H1 (cell line): Measurements from ENCODE around the gene DSCAM. TPM values are rescaled to one million over a fixed set of nuclear protein-coding genes. Genes with fewer than 3 reads are reported as not detected.

Experiments used
- CTCF ChIA-PET: fragments of 300-600 bp; sonication (Branson Sonifier 250); formaldehyde crosslinking; loops from one replicate; lab custom pipeline; 2021; ENCODE audit not compliant: partially characterized antibody; lab: Charles Lee
- POLR2A ChIA-PET: fragments of 300-600 bp; sonication (Branson Sonifier 250); formaldehyde crosslinking; loops from one replicate; lab custom pipeline; 2021; ENCODE audit warnings: inconsistent platforms; ENCODE audit not compliant: partially characterized antibody; lab: Charles Lee
- DNase-seq, 2 experiments: peaks; one replicate each; pipeline versions ENCODE4 v3.0.0 to v3.0.0-alpha.2; 2010 to 2022; ENCODE audit warnings: low spot score in 2 of 2, low read depth in 1 of 2, mixed read lengths in 1 of 2
- FAIRE-seq: peaks from 2 replicates; lab custom pipeline; 2011; peaks lifted over from hg19 to GRCh38; lab: Jason Lieb, UNC
- H2AFZ ChIP-seq: 2 replicates; pipeline ENCODE4 v1.8.1; 2012; ENCODE audit warnings: low read length, inconsistent platforms
- H2AK5ac ChIP-seq: 2 replicates; pipeline ENCODE4 v1.6.1; 2013; ENCODE audit warnings: low read depth, low read length
- H2BK120ac ChIP-seq: replicated peaks from 2 replicates; pipeline ENCODE3; 2013; ENCODE audit warnings: low read depth, low read length, inconsistent platforms
- H2BK12ac ChIP-seq: 2 replicates; pipeline ENCODE4 v1.6.1; 2013; ENCODE audit warnings: low read depth, low read length
- H2BK15ac ChIP-seq: 2 replicates; pipeline ENCODE4 v1.6.1; 2013; ENCODE audit warnings: low read length
- H2BK20ac ChIP-seq: 2 replicates; pipeline ENCODE4 v1.6.1; 2013; ENCODE audit warnings: low read length
- H2BK5ac ChIP-seq: 2 replicates; pipeline ENCODE4 v1.6.1; 2013; ENCODE audit warnings: low read depth, low read length
- H3K14ac ChIP-seq: 2 replicates; pipeline ENCODE4 v1.6.1; 2013; ENCODE audit warnings: inconsistent platforms; ENCODE audit not compliant: insufficient read length
- H3K18ac ChIP-seq: 2 replicates; pipeline ENCODE4 v1.6.1; 2013; ENCODE audit warnings: low read length; ENCODE audit errors: extremely low read depth
- H3K23ac ChIP-seq: 2 replicates; pipeline ENCODE4 v1.6.1; 2013; ENCODE audit warnings: inconsistent platforms; ENCODE audit not compliant: insufficient read length
- H3K23me2 ChIP-seq: 2 replicates; pipeline ENCODE4 v1.6.1; 2013; ENCODE audit warnings: low read depth, low read length
- H3K27ac ChIP-seq: 2 replicates; pipeline ENCODE4 v1.6.1; 2011; ENCODE audit warnings: low read depth, low read length, inconsistent platforms
- H3K27me3 ChIP-seq, 4 experiments: replicated peaks in 1 of 4; 1 replicate in 1 of 4; 2 replicates in 3 of 4; pipeline versions ENCODE4 v1.6.1 to v1.8.1; 2011 to 2013; ENCODE audit warnings: low read length in 3 of 4, mild to moderate bottlenecking in 3 of 4, inconsistent platforms in 2 of 4, mixed read lengths in 2 of 4, moderate library complexity in 1 of 4; ENCODE audit not compliant: control insufficient read depth in 3 of 4, insufficient read depth in 3 of 4; ENCODE audit errors: extremely low read depth in 1 of 4
- H3K36me3 ChIP-seq, 4 experiments: 2 replicates each; pipeline versions ENCODE4 v1.6.1 to v1.8.1; 2011 to 2013; ENCODE audit warnings: mild to moderate bottlenecking in 4 of 4, low read length in 3 of 4, moderate library complexity in 2 of 4, control low read depth in 1 of 4, inconsistent platforms in 1 of 4; ENCODE audit not compliant: insufficient read depth in 4 of 4, control insufficient read depth in 2 of 4
- H3K4ac ChIP-seq: replicated peaks from 2 replicates; pipeline ENCODE3; 2013; ENCODE audit warnings: low read length, low read depth, mixed read lengths, inconsistent platforms; ENCODE audit not compliant: insufficient read length
- H3K4me1 ChIP-seq, 4 experiments: replicated peaks in 1 of 4; 1 replicate in 1 of 4; 2 replicates in 3 of 4; pipeline versions ENCODE4 v1.6.1 to v1.8.1; 2011 to 2013; ENCODE audit warnings: low read length in 3 of 4, inconsistent platforms in 2 of 4, mixed read lengths in 1 of 4; ENCODE audit not compliant: insufficient read depth in 4 of 4, control insufficient read depth in 3 of 4
- H3K4me2 ChIP-seq, 2 experiments: 2 replicates each; pipeline versions ENCODE4 v1.6.1 to v1.8.1; 2011 to 2013; ENCODE audit warnings: low read depth in 2 of 2, low read length in 2 of 2, control low read depth in 1 of 2, inconsistent platforms in 1 of 2, mild to moderate bottlenecking in 1 of 2; ENCODE audit not compliant: insufficient read depth in 1 of 2
- H3K4me3 ChIP-seq, 4 experiments: fragments of 200-600, 300-600 bp in 1 of 4; sonication (generic), shearing (Covaris generic), sonication (Bioruptor Twin) in 1 of 4; 2 replicates each; pipeline versions ENCODE4 v1.5.1 to v1.8.1; 2011 to 2016; ENCODE audit warnings: low read length in 4 of 4, low read depth in 3 of 4, control low read depth in 2 of 4, inconsistent platforms in 2 of 4, mild to moderate bottlenecking in 2 of 4, mixed read lengths in 1 of 4, moderate library complexity in 1 of 4; ENCODE audit not compliant: insufficient read depth in 2 of 4; ENCODE audit errors: extremely low read depth in 1 of 4
- H3K56ac ChIP-seq: replicated peaks from 2 replicates; pipeline ENCODE3; 2013; ENCODE audit warnings: low read depth, mild to moderate bottlenecking, mixed read lengths, low read length, inconsistent platforms; ENCODE audit not compliant: insufficient read length
- H3K79me1 ChIP-seq: 2 replicates; pipeline ENCODE4 v1.6.1; 2013; ENCODE audit warnings: low read depth, low read length, control low read depth
- H3K79me2 ChIP-seq, 2 experiments: 2 replicates each; pipeline versions ENCODE4 v1.6.1 to v1.8.1; 2012 to 2013; ENCODE audit warnings: low read length in 2 of 2, mild to moderate bottlenecking in 2 of 2, inconsistent platforms in 1 of 2; ENCODE audit not compliant: insufficient read depth in 2 of 2, control insufficient read depth in 1 of 2
- H3K9ac ChIP-seq, 4 experiments: replicated peaks in 1 of 4; 1 replicate in 1 of 4; 2 replicates in 3 of 4; pipeline versions ENCODE4 v1.6.1 to v1.8.1; 2011 to 2013; ENCODE audit warnings: low read depth in 3 of 4, low read length in 3 of 4, control low read depth in 2 of 4, mild to moderate bottlenecking in 2 of 4, moderate library complexity in 2 of 4, inconsistent platforms in 1 of 4; ENCODE audit errors: extremely low read depth in 1 of 4
- H3K9me3 ChIP-seq, 2 experiments: 2 replicates each; pipeline versions ENCODE4 v1.6.1 to v1.8.1; 2012 to 2013; ENCODE audit warnings: mild to moderate bottlenecking in 2 of 2, moderate library complexity in 2 of 2, control low read depth in 1 of 2, inconsistent platforms in 1 of 2, low read depth in 1 of 2, low read length in 1 of 2, mixed read lengths in 1 of 2; ENCODE audit not compliant: insufficient read depth in 2 of 2
- H4K20me1 ChIP-seq, 2 experiments: replicated peaks in 1 of 2; 2 replicates each; pipeline versions ENCODE3 to v1.8.1; 2011 to 2013; ENCODE audit warnings: inconsistent platforms in 2 of 2, low read length in 2 of 2, mild to moderate bottlenecking in 1 of 2; ENCODE audit not compliant: insufficient read depth in 2 of 2, control insufficient read depth in 1 of 2
- H4K5ac ChIP-seq: 2 replicates; pipeline ENCODE4 v1.6.1; 2013; ENCODE audit warnings: low read length, low read depth, mixed read lengths, inconsistent platforms; ENCODE audit not compliant: insufficient read length
- H4K8ac ChIP-seq: 2 replicates; pipeline ENCODE4 v1.8.0; 2013; ENCODE audit warnings: mild to moderate bottlenecking, moderate library complexity, low read length, inconsistent platforms; ENCODE audit not compliant: insufficient read depth; ENCODE audit errors: extremely low read depth
- H4K91ac ChIP-seq: replicated peaks from 2 replicates; pipeline ENCODE3; 2013; ENCODE audit warnings: low read length, mixed read lengths, inconsistent platforms; ENCODE audit not compliant: insufficient read length
- ASH2L ChIP-seq: fragments of 200-600, 300-600 bp; sonication (generic); IDR thresholded peaks from one replicate; pipeline ENCODE4 v1.7.1; 2017; ENCODE audit warnings: low read length
- BRCA1 ChIP-seq: IDR thresholded peaks from 2 replicates; pipeline ENCODE4 v1.6.1; 2012; ENCODE audit warnings: low read depth, low read length, improper control_type of control experiment
- CHD1 ChIP-seq: IDR thresholded peaks from 2 replicates; pipeline ENCODE4 v1.6.1; 2012; ENCODE audit warnings: low read depth, low read length, improper control_type of control experiment
- CHD2 ChIP-seq: IDR thresholded peaks from 2 replicates; pipeline ENCODE4 v1.6.1; 2012; ENCODE audit warnings: low read length, improper control_type of control experiment
- CREB1 ChIP-seq: IDR thresholded peaks from 2 replicates; pipeline ENCODE4 v1.6.1; 2012; ENCODE audit warnings: inconsistent platforms
- EP300 ChIP-seq, 2 experiments: IDR thresholded peaks; 1 replicate in 1 of 2; 2 replicates in 1 of 2; pipeline ENCODE4 v1.6.1; 2011 to 2012; ENCODE audit warnings: low read depth in 2 of 2, low read length in 2 of 2, mild to moderate bottlenecking in 2 of 2, borderline replicate concordance in 1 of 2, inconsistent platforms in 1 of 2, moderate library complexity in 1 of 2
- KDM1A ChIP-seq: fragments of 200-600, 300-600 bp; sonication (generic); IDR thresholded peaks from 2 replicates; pipeline ENCODE4 v1.7.1; 2016; ENCODE audit warnings: mild to moderate bottlenecking, low read length, borderline replicate concordance
- PHF8 ChIP-seq: fragments of 200-600 bp; sonication (generic); conservative IDR thresholded peaks from 2 replicates; pipeline ENCODE4 v1.7.1; 2012; ENCODE audit warnings: low read depth, mild to moderate bottlenecking, inconsistent platforms, low read length, moderate library complexity
- POLR2AphosphoS5 ChIP-seq: IDR thresholded peaks from 2 replicates; pipeline ENCODE4 v1.6.1; 2011; ENCODE audit warnings: low read depth, low read length
- RFX5 ChIP-seq: IDR thresholded peaks from 2 replicates; pipeline ENCODE4 v1.6.1; 2011; ENCODE audit warnings: low read depth, low read length, improper control_type of control experiment, borderline replicate concordance
- SP1 ChIP-seq: IDR thresholded peaks from 2 replicates; pipeline ENCODE4 v1.6.1; 2011; ENCODE audit warnings: low read depth, low read length
- TEAD4 ChIP-seq: IDR thresholded peaks from 2 replicates; pipeline ENCODE4 v1.6.1; 2012; ENCODE audit warnings: low read depth, low read length, inconsistent platforms, mixed read lengths
- YY1 ChIP-seq: IDR thresholded peaks from 2 replicates; pipeline ENCODE4 v1.6.1; 2011; ENCODE audit warnings: low read depth, mild to moderate bottlenecking, low read length
- WGBS, 2 experiments: shearing (Covaris generic) in 1 of 2; methylation state at CpG; one replicate each; pipeline versions ENCODE4 v1.1.6 to v1.1.7; 2013 to 2015; ENCODE audit warnings: low lambda C conversion rate in 2 of 2, mixed read lengths in 2 of 2, inconsistent platforms in 1 of 2, low coverage in 1 of 2, missing lambda C conversion rate in 1 of 2; ENCODE audit not compliant: insufficient replicate concordance in 2 of 2, insufficient coverage in 1 of 2, insufficient read length in 1 of 2; ENCODE audit errors: extremely low coverage in 1 of 2, missing lambda C conversion rate in 1 of 2; 5-methylcytosine and 5-hydroxymethylcytosine counted together
- polyA plus RNA-seq, 7 experiments: library from polyadenylated mRNA; depleted of rRNA in 3 of 7; stranded (reverse) in 5 of 7; unstranded in 2 of 7; fragments of >200 nt in 5 of 7; fragments of 200-250 nt in 2 of 7; gene quantifications; 1 replicate in 5 of 7; 2 replicates in 1 of 7; 4 replicates in 1 of 7; pipeline versions ENCODE4 v1.2.1 to v1.2.3, GENCODE V29; 2011 to 2013; ENCODE audit warnings: missing spikeins in 2 of 7, mixed read lengths in 2 of 7
- total RNA-seq: library from RNA; stranded (reverse); fragmentation: NEBNext Ultra II Directional; extraction: Animal tissue kit (Norgen Biotek cat#: 25700); gene quantifications from 2 replicates; pipeline ENCODE4 v1.2.1, GENCODE V29; 2021

The DSCAM gene
- total and polyA plus RNA-seq, 2 of the 8 experiments (the other 6 are each of a cell fraction or from before 2014, with no cell fraction given), result 0.02 to 0.15 TPM

DNA sequence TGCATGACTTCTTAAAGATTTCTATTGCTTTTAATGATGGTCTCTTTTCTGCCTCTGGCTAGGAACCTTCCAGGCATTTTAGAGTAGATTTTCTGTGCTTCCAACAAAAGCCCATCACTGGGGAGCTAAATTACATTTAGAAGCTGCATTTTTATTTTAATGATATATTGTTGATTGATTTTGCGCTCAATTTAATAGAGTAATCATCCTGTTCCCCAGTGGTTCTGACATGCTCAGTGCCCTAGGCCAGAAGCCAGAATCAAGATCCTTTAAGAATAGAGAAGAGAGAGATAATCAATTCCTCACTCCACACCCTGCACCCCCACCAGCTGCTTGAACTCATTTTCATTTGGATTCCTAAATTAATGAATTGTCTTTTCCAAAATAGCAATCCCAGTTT is 881.9 kb downstream of the DSCAM start:
- no peak overlapping the region for H4K91ac ChIP-seq
- FAIRE-seq, result no peak
- WGBS, 2 experiments, result 96% methylated on average over 1 of the region's 1 CpG; no CpG with 5 or more reads in 1 of the 2 experiments

More for the DNA sequence above, 881.9 kb downstream of the DSCAM start:
- Histone ChIP-seq H3K18ac (no peak overlapping the region), H3K23me2 (no peaks in the 10 kb centered on the region), H4K20me1 (no peaks in the 10 kb centered on the region), H2AFZ (no peak overlapping the region), H4K8ac (no peak overlapping the region), H3K27me3 (no peaks in the 10 kb centered on the region), H3K23ac (no peak overlapping the region), H2BK15ac (no peak overlapping the region), H2BK20ac (no peak overlapping the region), H3K79me1 (no peaks in the 10 kb centered on the region), H2BK5ac (no peak overlapping the region), H3K4me3 (no peak overlapping the region), H3K4me2 (no peak overlapping the region), H3K4me1 (no peaks in the 10 kb centered on the region), H3K9ac (no peak overlapping the region), H2BK120ac (no peak overlapping the region), H2AK5ac (no peak overlapping the region), H3K36me3 (no peaks in the 10 kb centered on the region), H3K9me3 (peaks cover 0 to 4% of the 10 kb centered on the region in 2 experiments; a peak in 2 of 4 replicates), H3K27ac (no peak overlapping the region), H4K5ac (no peak overlapping the region), H3K79me2 (no peaks in the 10 kb centered on the region), H3K4ac (no peak overlapping the region), H2BK12ac (no peak overlapping the region), H3K14ac (no peak overlapping the region), H3K56ac (no peak overlapping the region)
- TF ChIP-seq PHF8 (no peak), BRCA1 (no peak), YY1 (no peak), SP1 (no peak), KDM1A (no peak), CHD1 (no peak), EP300 (IDR thresholded peaks at IDR 0.05; ENCODE audit: borderline replicate concordance in 1 of 2, low read depth in 2 of 2, low read length in 2 of 2) (no peak), CHD2 (no peak), CREB1 (no peak), RFX5 (no peak), ASH2L (no peak), TEAD4 (no peak), POLR2AphosphoS5 (no peak)
- DNase-seq, result no peak
- CTCF ChIA-PET, result interaction anchor here (1.3 to 1.4 kb wide), 2 partner anchors 10 to 12 kb away, joined by 3 to 4 read pairs; no protein-coding TSS in a partner anchor
- POLR2A ChIA-PET, result no interaction called here
